Right lobe of liver (tissue), 6 donors: Measurements from ENCODE around the gene KRTAP1-3. TPM values are rescaled to one million over a fixed set of nuclear protein-coding genes. Genes with fewer than 3 reads are reported as not detected.
A peak's percentile ranks its signal among the peaks of the same experiment; 100 is the strongest.
"Not testable (repeated sequence)": the region's sequence is repeated elsewhere in the genome, so short reads cannot be mapped to it uniquely, and the experiment has no call there.

Experiments used
- ATAC-seq, 4 donors: fragments of 200-7000 bp; cut with Tn5 transposase; one replicate each; pipeline ENCODE4 v1.9.1; 2020; ENCODE audit warnings: mild to moderate bottlenecking in 4 of 4, moderate library complexity in 4 of 4
- DNase-seq, 3 donors: peaks; one replicate each; pipeline ENCODE4 v3.0.0-alpha.2; 2020
- H3K27ac ChIP-seq, 3 donors: fragments of 200-600 bp; one replicate each; pipeline ENCODE4 v1.8.0; 2022
- H3K27me3 ChIP-seq, 2 donors: fragments of 200-600 bp; one replicate each; pipeline ENCODE4 v1.8.0; 2022
- H3K36me3 ChIP-seq, 4 donors: fragments of 200-600 bp; sonication (generic) in 1 of 4; one replicate each; pipeline versions ENCODE4 v1.5.1 to v1.8.0; 2017 to 2022; ENCODE audit warnings: control low read depth in 1 of 4
- H3K4me1 ChIP-seq, 4 donors: fragments of 200-600 bp; sonication (generic) in 1 of 4; one replicate each; pipeline versions ENCODE4 v1.5.1 to v1.8.0; 2017 to 2022; ENCODE audit warnings: control low read depth in 1 of 4
- H3K4me3 ChIP-seq, 3 donors: fragments of 200-600 bp; one replicate each; pipeline ENCODE4 v1.8.0; 2022
- H3K9me3 ChIP-seq, 4 donors: fragments of 200-600 bp; sonication (generic) in 1 of 4; one replicate each; pipeline versions ENCODE4 v1.5.1 to v1.8.0; 2017 to 2022; ENCODE audit warnings: control low read depth in 1 of 4
- CTCF ChIP-seq, 4 donors: fragments of 200-600 bp in 3 of 4; fragments of 450-650 bp in 1 of 4; IDR thresholded peaks; one replicate each; pipeline versions ENCODE4 v1.5.1 to v1.8.0; 2016 to 2022; ENCODE audit warnings: antibody characterized with exemption in 4 of 4, mild to moderate bottlenecking in 2 of 4
- POLR2A ChIP-seq: fragments of 450-650 bp; IDR thresholded peaks from one replicate; pipeline ENCODE4 v1.6.1; 2017; ENCODE audit warnings: antibody characterized with exemption, mild to moderate bottlenecking
- WGBS: methylation state at CpG from one replicate; pipeline ENCODE4 v1.1.6; 2018; ENCODE audit warnings: low coverage, low lambda C conversion rate; ENCODE audit not compliant: insufficient coverage; ENCODE audit errors: missing lambda C conversion rate; 5-methylcytosine and 5-hydroxymethylcytosine counted together
- intact Hi-C, 2 donors: fragments of 100-400 bp; cut with DNase I; formaldehyde crosslinking; loops; one replicate each; pipeline versions ENCODE4 v1.11.2 to v1.14.1; 2022
- total RNA-seq, 6 experiments: library from RNA; depleted of rRNA in 2 of 6; stranded (reverse); fragments of >200 nt in 2 of 6; fragmentation: NEBNext Ultra II Directional in 3 of 6; extraction: Animal tissue kit (Norgen Biotek cat#: 25700) in 3 of 6; gene quantifications; one replicate each; pipeline versions ENCODE4 v1.1.0 to v1.2.4, GENCODE V29; 2016 to 2023
- donor health status: DM: no; HTN: yes; CAD: no.
- donor health status: DM: no; HTN: no; CAD: no.
- donor health status: DM: no; HTN: no; CAD: no.
- donor health status: DM: no; HTN: yes; CAD: no.
- donor health status: DM: no; HTN: yes; CAD: no.

Gene KRTAP1-3
- total RNA-seq, 6 experiments from 2014 or later, result not detected

- DNase-seq (no peak), ATAC-seq (no peak)
- WGBS, result 87% methylated on average over 4 of the region's 4 CpGs
- H3K36me3 ChIP-seq, result no peaks in the 10 kb centered on the region
- no peaks in the 10 kb centered on the region for H3K27me3 ChIP-seq
- H3K4me1 ChIP-seq, result no peaks in the 10 kb centered on the region
- H3K9me3 ChIP-seq, result no peaks in the 10 kb centered on the region
- no peak for TF ChIP-seq CTCF (IDR thresholded peaks at IDR 0.05)
- no peak for TF ChIP-seq POLR2A
- no peak overlapping the region for H3K27ac ChIP-seq
- intact Hi-C loops, result no loop called here
- H3K4me3 ChIP-seq, result no peak overlapping the region
Observed at GRCh38 chr17:41054025-41054424, 19.4 kb upstream of the KRTAP1-3 start.

- Histone ChIP-seq H3K4me1 (no peaks in the 10 kb centered on the region), H3K4me3 (no peak overlapping the region), H3K27me3 (no peaks in the 10 kb centered on the region), H3K27ac (no peak overlapping the region), H3K9me3 (no peaks in the 10 kb centered on the region), H3K36me3 (no peaks in the 10 kb centered on the region)
- TF ChIP-seq CTCF (IDR thresholded peaks at IDR 0.05) (no peak), POLR2A (no peak)
- ATAC-seq (no peak), DNase-seq (no peak)
- intact Hi-C loops, result no loop called here
Observed at GRCh38 chr17:41052566-41052965, 17.9 kb upstream of the KRTAP1-3 start.

GRCh38 chr17:41049110-41049509, 14.4 kb upstream of the KRTAP1-3 start:
- Histone ChIP-seq H3K9me3 (no peaks in the 10 kb centered on the region), H3K36me3 (no peaks in the 10 kb centered on the region), H3K4me1 (no peaks in the 10 kb centered on the region), H3K27me3 (no peaks in the 10 kb centered on the region), H3K27ac (no peak overlapping the region), H3K4me3 (no peak overlapping the region)
- WGBS, result 37% methylated on average over 2 of the region's 2 CpGs
- no peak for TF ChIP-seq CTCF (IDR thresholded peaks at IDR 0.05)
- no peak for TF ChIP-seq POLR2A
- intact Hi-C loops, result no loop called here
- no peak for ATAC-seq
- DNase-seq, result no peak

- Histone ChIP-seq H3K27me3 (no peaks in the 10 kb centered on the region), H3K9me3 (no peaks in the 10 kb centered on the region), H3K4me3 (no peak overlapping the region), H3K4me1 (no peaks in the 10 kb centered on the region), H3K36me3 (no peaks in the 10 kb centered on the region), H3K27ac (no peak overlapping the region)
- no peak for TF ChIP-seq CTCF (IDR thresholded peaks at IDR 0.05)
- TF ChIP-seq POLR2A, result no peak
- intact Hi-C loops, result no loop called here
- 51% methylated on average over 7 of the region's 7 CpGs for WGBS
- DNase-seq (no peak), ATAC-seq (no peak)
Observed at GRCh38 chr17:41048441-41048840, 13.8 kb upstream of the KRTAP1-3 start.

- H3K9me3 ChIP-seq, H3K4me3 ChIP-seq, intact Hi-C loops, H3K27me3 ChIP-seq, DNase-seq, H3K36me3 ChIP-seq, H3K4me1 ChIP-seq, H3K27ac ChIP-seq: not testable (repeated sequence)
- WGBS, result 22% methylated on average over 5 of the region's 33 CpGs
- peak in 1 of 4 donors; percentile 23 for ATAC-seq
Observed at GRCh38 chr17:41046735-41047465, 12.2 kb upstream of the KRTAP1-3 start, which contains the start of gene KRTAP2-1. Gene KRTAP2-1, minus strand, starts transcription at chr17:41047316. Its CDS starts 49 bp downstream, at chr17:41047267.
